ENCODE measurements around the gene CRABP2. TPM values are rescaled to one million over a fixed set of nuclear protein-coding genes. Genes with fewer than 3 reads are reported as not detected.

Gene CRABP2
- 10 to 100 TPM in 2 of 3 donors, 1 to 10 TPM in 1; 4.2 to 61.6 (median 28.2) TPM for total RNA-seq

DNA sequence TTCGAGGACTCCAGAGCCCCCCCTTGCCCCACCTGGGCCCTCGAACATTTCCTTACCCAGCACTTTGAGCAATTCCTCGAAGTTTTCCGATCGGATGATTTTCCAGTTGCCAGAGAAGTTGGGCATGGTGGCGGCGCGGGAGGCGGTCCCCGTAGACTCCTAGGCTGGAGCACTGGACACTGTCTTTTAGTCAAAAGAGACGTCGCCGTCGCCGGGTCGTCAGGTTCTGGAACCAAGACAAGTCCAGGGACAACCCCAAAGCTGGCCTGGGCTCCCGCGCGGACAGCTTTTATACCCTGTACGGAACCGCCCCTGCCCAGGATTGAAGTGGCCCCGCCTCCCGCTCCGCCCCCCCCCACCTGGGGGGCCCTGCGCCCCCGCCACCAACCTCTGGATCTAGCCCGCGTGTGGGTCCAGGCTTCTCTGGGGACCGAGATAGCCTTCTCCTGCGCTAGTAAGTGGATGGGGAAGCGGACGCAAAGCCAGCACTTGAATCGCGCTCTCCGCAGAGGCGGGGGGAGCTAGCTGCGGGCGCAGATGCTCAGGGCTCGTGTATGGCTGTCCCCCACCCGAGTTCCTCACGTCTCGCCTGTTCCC, at the start of gene CRABP2:
CRABP2 (minus strand) TSS at position 263 of the 597 bp plus-strand sequence; CDS start at position 126, 137 bp downstream.
- no peaks in the 10 kb centered on the region for H3K9me3 ChIP-seq
- H3K4me3 ChIP-seq = peak within 1 kb of the TSS; percentile 42 to 72 (median 54)
- no peaks in the 10 kb centered on the region for H3K36me3 ChIP-seq
- H3K27ac ChIP-seq = peak within 1 kb of the TSS; percentile 92 to 94
- H3K27me3 ChIP-seq = no peaks in the 10 kb centered on the region
- intact Hi-C loops (cut with DNase I; ENCODE audit: low total_unique reads) = no loop called here
- TF ChIP-seq POLR2A (IDR thresholded peaks at IDR 0.05) = no peak
- no peak for TF ChIP-seq POLR2AphosphoS5 (IDR thresholded peaks at IDR 0.05)
- TF ChIP-seq, protein P1, sequence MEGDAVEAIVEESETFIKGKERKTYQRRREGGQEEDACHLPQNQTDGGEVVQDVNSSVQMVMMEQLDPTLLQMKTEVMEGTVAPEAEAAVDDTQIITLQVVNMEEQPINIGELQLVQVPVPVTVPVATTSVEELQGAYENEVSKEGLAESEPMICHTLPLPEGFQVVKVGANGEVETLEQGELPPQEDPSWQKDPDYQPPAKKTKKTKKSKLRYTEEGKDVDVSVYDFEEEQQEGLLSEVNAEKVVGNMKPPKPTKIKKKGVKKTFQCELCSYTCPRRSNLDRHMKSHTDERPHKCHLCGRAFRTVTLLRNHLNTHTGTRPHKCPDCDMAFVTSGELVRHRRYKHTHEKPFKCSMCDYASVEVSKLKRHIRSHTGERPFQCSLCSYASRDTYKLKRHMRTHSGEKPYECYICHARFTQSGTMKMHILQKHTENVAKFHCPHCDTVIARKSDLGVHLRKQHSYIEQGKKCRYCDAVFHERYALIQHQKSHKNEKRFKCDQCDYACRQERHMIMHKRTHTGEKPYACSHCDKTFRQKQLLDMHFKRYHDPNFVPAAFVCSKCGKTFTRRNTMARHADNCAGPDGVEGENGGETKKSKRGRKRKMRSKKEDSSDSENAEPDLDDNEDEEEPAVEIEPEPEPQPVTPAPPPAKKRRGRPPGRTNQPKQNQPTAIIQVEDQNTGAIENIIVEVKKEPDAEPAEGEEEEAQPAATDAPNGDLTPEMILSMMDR (IDR thresholded peaks at IDR 0.05) = no peak
- DNase-seq (ENCODE audit: low spot score in 2 of 2) = no peak
- peaks cover 43 to 54% of the 10 kb centered on the region in 2 donors for H3K4me1 ChIP-seq

DNA sequence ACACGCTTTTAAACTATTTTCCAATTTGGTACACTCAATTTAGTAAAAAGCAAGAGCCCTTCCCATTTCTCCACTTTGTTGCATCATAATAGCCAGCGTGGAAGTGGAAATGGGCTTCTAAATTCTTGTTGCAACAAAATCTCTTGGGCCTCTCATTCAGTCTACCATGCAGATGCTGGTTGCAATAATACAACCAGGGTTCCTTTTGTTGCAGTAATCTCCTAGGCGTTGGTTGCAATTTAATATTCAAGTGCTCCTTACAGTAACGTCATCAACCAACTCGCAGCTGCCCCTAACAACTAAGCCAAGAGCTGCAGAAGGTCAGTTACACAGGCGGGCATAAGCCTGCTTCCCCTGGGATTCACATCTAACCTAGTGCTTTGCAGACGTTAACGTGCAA, 48.8 kb upstream of the CRABP2 start:
- Histone ChIP-seq H3K4me1 (peaks cover 0 to 16% of the 10 kb centered on the region in 2 donors), H3K27me3 (no peaks in the 10 kb centered on the region), H3K9me3 (no peaks in the 10 kb centered on the region), H3K36me3 (no peaks in the 10 kb centered on the region), H3K27ac (no peak overlapping the region), H3K4me3 (no peak overlapping the region)
- intact Hi-C loops (cut with DNase I; ENCODE audit: low total_unique reads) = no loop called here
- no peak for TF ChIP-seq POLR2AphosphoS5 (IDR thresholded peaks at IDR 0.05)
- TF ChIP-seq POLR2A (IDR thresholded peaks at IDR 0.05) = no peak
- TF ChIP-seq, protein P1 (IDR thresholded peaks at IDR 0.05) = no peak
- DNase-seq (ENCODE audit: low spot score in 2 of 2) = no peak

DNA sequence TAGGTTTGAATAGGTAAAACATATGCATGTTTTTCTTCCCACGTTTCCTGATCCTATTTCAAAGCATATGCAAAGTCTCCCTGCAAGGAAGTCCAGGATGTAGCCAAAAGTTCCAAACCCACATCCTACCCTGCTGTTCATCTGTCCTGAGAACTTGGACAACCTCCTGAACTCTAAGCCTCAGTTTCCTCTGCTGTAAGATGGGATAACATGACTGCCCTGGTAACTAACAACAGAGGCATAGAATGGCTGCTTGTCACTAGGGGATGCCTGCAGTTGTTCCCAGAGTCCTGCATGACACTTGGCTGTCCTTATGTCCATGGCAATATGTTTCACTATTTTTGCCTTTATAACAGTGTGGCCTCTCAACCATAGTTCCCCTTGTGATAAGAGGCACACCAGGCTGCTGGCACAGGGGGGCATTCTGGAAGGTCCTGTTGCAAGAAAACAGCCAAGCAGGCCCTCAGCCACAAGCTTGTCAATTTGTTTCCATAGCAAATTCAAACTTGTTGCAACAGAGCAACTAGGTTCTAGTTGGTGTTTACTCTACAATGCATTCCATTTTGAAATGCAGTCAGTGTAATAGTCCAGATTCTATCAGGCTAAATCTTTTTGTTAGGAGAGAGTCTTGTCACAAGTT, 47.6 kb upstream of the CRABP2 start:
- Histone ChIP-seq H3K4me3 (peak overlapping the region; percentile 87 to 98 (median 95)), H3K27me3 (no peaks in the 10 kb centered on the region), H3K4me1 (peaks cover 4 to 26% of the 10 kb centered on the region in 2 donors), H3K27ac (peak overlapping the region; percentile 100), H3K9me3 (no peaks in the 10 kb centered on the region), H3K36me3 (no peaks in the 10 kb centered on the region)
- no peak for DNase-seq (ENCODE audit: low spot score in 2 of 2)
- TF ChIP-seq POLR2AphosphoS5 (IDR thresholded peaks at IDR 0.05) = no peak
- TF ChIP-seq, protein P1 (IDR thresholded peaks at IDR 0.05) = no peak
- intact Hi-C loops (cut with DNase I; ENCODE audit: low total_unique reads) = no loop called here

DNA sequence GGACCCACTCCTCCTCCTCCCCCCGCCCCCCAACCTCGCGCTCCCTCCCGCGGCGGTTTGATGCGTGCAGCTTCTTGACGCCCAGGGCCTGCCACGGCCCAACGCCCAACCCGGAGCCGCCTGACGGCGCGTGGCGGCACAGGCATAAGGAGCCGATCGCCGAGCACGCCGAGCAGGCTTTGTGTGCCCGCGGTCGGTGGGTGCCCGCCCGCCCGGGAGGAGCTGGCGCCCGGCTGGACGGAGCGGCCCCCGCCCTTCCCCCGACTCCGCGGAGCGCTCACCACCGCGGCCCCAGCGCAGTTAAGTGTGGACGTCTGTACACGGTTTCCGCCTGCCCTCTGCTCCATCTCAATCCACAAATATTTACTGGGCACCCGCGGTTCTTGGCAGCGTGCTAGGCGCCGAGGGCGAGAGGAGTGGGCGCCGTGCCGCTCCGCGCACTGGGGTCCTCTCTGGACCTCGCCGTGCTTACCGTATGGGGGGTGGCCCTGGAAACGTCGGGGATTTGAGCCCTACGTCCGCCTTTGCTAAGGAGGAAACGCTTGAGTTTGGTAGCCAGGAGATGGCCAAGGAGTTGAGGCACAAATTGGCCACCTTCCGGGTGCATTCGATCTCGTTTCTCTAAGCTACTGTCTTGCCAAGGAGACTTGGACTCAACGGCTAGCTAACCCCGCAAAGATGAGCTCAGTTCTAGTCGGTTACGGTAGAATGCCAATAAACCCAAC, 46.5 kb upstream of the CRABP2 start:
- peak overlapping the region; percentile 87 to 98 (median 95) for H3K4me3 ChIP-seq
- H3K9me3 ChIP-seq = no peaks in the 10 kb centered on the region
- no peaks in the 10 kb centered on the region for H3K27me3 ChIP-seq
- TF ChIP-seq, protein P1 (IDR thresholded peaks at IDR 0.05) = no peak
- peak; percentile 75 to 85 (median 85) for TF ChIP-seq POLR2AphosphoS5 (IDR thresholded peaks at IDR 0.05)
- TF ChIP-seq POLR2A (IDR thresholded peaks at IDR 0.05) = no peak
- H3K27ac ChIP-seq = peak overlapping the region; percentile 100
- H3K36me3 ChIP-seq = no peaks in the 10 kb centered on the region
- intact Hi-C loops (cut with DNase I; ENCODE audit: low total_unique reads) = no loop called here
- peak; percentile 95 to 98 for DNase-seq (ENCODE audit: low spot score in 2 of 2)
- H3K4me1 ChIP-seq = peaks cover 8 to 28% of the 10 kb centered on the region in 2 donors

DNA sequence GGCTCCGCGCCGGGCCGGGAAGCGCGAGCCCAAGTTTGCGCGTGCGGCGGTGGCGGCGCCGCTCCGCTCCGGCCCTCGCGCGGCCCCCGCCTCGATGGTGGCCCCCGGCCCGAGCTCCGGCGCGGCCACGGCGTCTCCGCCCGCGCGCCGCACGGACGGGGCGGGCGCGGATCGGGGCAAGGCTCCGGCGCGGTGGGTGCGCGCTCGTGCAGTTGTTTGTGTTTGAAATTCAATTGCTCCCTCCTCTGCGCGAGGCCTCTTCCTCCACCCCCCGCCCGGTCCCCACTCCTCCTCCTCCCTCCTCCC, 46.0 kb upstream of the CRABP2 start, which contains the start of gene HDGF:
HDGF (minus strand) TSS at position 225 of the 306 bp plus-strand sequence. CDS start 246 bp downstream, outside the sequence.
- intact Hi-C loops (cut with DNase I; ENCODE audit: low total_unique reads) = no loop called here

More for the DNA sequence above, 46.0 kb upstream of the CRABP2 start, which contains the start of gene HDGF:
- H3K27me3 ChIP-seq = no peaks in the 10 kb centered on the region
- H3K27ac ChIP-seq = peak within 1 kb of the TSS; percentile 100
- no peak for DNase-seq (ENCODE audit: low spot score in 2 of 2)
- H3K4me1 ChIP-seq = peaks cover 8 to 29% of the 10 kb centered on the region in 2 donors
- peak within 1 kb of the TSS; percentile 87 to 98 (median 95) for H3K4me3 ChIP-seq
- TF ChIP-seq, protein P1 (IDR thresholded peaks at IDR 0.05) = no peak
- no peak for TF ChIP-seq POLR2AphosphoS5 (IDR thresholded peaks at IDR 0.05)
- no peak for TF ChIP-seq POLR2A (IDR thresholded peaks at IDR 0.05)
- H3K36me3 ChIP-seq = no peaks in the 10 kb centered on the region
- H3K9me3 ChIP-seq = no peaks in the 10 kb centered on the region
